Hepatocyte (in vitro differentiated cells): Measurements from ENCODE around the gene NOX4.
"Not testable (repeated sequence)": the region's sequence is repeated elsewhere in the genome, so short reads cannot be mapped to it uniquely, and the experiment has no call there.

Experiments
- EZH2 ChIP-seq: fragments of 200-600 bp; sonication (generic); IDR thresholded peaks from 2 replicates; pipeline ENCODE4 v1.6.1; 2016; ENCODE audit warnings: antibody characterized with exemption, mild to moderate bottlenecking, borderline replicate concordance
- TF ChIP-seq, protein P1 (sequence below): fragments of 200-600 bp; sonication (generic); IDR thresholded peaks from 2 replicates; pipeline ENCODE4 v1.5.1; 2016; ENCODE audit warnings: antibody characterized with exemption, mild to moderate bottlenecking; ENCODE audit not compliant: poor library complexity

DNA sequence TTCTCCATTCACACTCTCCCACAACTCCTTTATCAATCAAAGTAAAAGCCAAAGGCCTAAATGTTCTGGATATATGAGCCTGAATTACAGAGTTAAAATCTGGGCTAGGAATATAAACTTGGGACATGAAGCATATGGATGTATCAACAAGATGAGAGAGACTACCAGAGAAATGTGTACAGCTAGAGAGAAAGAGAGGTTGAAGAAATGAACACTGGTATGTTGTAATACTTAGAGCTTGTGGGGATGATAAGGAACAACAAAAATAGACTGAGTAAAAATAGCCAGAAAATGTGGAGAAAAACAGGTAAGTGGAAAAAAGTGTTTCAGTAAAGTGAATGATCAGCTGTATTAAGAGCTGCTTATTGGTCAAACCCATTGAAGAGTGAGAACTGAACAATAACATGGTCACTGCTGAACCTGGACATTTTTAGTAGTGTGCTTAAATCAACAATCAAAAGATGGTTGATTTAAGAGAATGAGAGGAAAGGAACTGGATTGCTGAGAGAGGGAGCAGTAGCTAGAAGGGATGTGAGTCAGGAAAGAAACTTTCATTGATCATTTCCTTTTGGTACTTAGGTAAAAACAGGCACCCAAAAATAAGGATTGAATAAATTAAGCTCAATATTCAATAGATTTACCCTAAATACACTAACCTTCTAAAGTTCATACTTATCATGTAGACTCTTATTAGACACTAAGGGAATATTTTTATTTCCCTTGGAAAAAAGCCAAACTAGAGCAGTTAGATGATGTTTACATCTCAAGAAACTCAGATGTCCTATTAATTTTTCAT, 111.0 kb downstream of the NOX4 start:
- TF ChIP-seq, protein P1, sequence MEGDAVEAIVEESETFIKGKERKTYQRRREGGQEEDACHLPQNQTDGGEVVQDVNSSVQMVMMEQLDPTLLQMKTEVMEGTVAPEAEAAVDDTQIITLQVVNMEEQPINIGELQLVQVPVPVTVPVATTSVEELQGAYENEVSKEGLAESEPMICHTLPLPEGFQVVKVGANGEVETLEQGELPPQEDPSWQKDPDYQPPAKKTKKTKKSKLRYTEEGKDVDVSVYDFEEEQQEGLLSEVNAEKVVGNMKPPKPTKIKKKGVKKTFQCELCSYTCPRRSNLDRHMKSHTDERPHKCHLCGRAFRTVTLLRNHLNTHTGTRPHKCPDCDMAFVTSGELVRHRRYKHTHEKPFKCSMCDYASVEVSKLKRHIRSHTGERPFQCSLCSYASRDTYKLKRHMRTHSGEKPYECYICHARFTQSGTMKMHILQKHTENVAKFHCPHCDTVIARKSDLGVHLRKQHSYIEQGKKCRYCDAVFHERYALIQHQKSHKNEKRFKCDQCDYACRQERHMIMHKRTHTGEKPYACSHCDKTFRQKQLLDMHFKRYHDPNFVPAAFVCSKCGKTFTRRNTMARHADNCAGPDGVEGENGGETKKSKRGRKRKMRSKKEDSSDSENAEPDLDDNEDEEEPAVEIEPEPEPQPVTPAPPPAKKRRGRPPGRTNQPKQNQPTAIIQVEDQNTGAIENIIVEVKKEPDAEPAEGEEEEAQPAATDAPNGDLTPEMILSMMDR, result not testable (repeated sequence)
- TF ChIP-seq EZH2, result not testable (repeated sequence)
